ENCODE results near the gene L1TD1. TPM values are rescaled to one million over a fixed set of nuclear protein-coding genes. Genes with fewer than 3 reads are reported as not detected.

The L1TD1 gene
- total RNA-seq, 1 donor from 2014 or later, result 0.67 TPM

DNA sequence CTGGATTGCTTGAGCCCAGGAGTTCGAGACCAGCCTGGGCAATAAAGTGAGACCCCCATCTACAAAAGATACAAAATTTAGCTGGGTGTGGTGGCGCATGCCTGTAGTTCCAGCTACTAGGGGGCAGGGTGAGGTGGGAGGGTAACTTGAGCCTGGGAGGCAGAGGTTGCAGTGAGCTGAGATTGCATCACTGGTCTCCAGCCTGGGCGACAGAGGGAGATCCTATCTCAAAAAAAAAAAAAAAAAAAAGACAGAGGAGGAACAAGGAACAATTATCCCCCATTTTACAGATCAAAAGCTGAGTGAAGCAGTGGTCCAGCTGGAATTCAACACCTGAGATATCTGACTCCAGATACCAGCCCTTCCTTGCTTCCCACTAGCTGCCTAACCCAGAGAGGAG lies 34.8 kb downstream of the L1TD1 start:
- DNase-seq (no peak), ATAC-seq (no peak)
- Histone ChIP-seq H3K9me3 (no peaks in the 10 kb centered on the region), H3K27ac (no peak overlapping the region), H3K4me1 (no peaks in the 10 kb centered on the region), H3K4me3 (no peak overlapping the region), H3K27me3 (no peaks in the 10 kb centered on the region), H3K36me3 (no peaks in the 10 kb centered on the region)
- intact Hi-C loops (cut with DNase I), result no loop called here
- TF ChIP-seq CTCF (IDR thresholded peaks at IDR 0.05), result no peak

GRCh38 chr1:62229932-62230331 lies 35.3 kb downstream of the L1TD1 start:
- H3K27me3 ChIP-seq, result no peaks in the 10 kb centered on the region
- no peak overlapping the region for H3K4me3 ChIP-seq
- no peaks in the 10 kb centered on the region for H3K36me3 ChIP-seq
- no peaks in the 10 kb centered on the region for H3K9me3 ChIP-seq
- TF ChIP-seq CTCF (IDR thresholded peaks at IDR 0.05), result no peak
- intact Hi-C loops (cut with DNase I), result no loop called here
- ATAC-seq (no peak), DNase-seq (no peak)
- no peak overlapping the region for H3K27ac ChIP-seq
- H3K4me1 ChIP-seq, result no peaks in the 10 kb centered on the region

DNA sequence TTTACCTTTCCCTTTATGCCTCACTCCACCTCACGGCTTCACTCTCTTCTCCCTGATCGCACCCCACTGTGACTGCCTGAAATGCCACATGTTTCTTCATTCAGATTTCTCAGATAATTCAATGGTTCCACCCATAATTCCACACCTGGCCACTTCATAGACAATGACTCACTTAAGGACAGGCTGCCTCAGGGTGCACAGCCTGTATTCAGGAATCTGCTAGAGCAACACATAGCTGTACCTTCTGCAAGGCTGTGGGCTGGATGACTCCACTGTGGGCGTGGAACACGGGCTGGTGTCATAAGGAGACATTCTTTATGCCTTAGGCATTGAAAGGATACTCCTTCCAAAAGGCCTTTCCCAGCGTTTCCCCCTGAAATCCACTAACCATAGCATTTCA lies 36.1 kb downstream of the L1TD1 start:
- no peak for DNase-seq
- no peak overlapping the region for H3K4me3 ChIP-seq
- H3K9me3 ChIP-seq, result no peaks in the 10 kb centered on the region
- H3K36me3 ChIP-seq, result no peaks in the 10 kb centered on the region
- no peak overlapping the region for H3K27ac ChIP-seq
- intact Hi-C loops (cut with DNase I), result no loop called here
- peak; percentile 13 for ATAC-seq
- H3K4me1 ChIP-seq, result no peaks in the 10 kb centered on the region
- H3K27me3 ChIP-seq, result no peaks in the 10 kb centered on the region
- no peak for TF ChIP-seq CTCF (IDR thresholded peaks at IDR 0.05)

- no peak overlapping the region for H3K27ac ChIP-seq
- H3K9me3 ChIP-seq, result no peaks in the 10 kb centered on the region
- H3K36me3 ChIP-seq, result no peaks in the 10 kb centered on the region
- no peak overlapping the region for H3K4me3 ChIP-seq
- intact Hi-C loops (cut with DNase I), result no loop called here
- no peak for TF ChIP-seq CTCF (IDR thresholded peaks at IDR 0.05)
- DNase-seq, result no peak
- no peak for ATAC-seq
- H3K27me3 ChIP-seq, result no peaks in the 10 kb centered on the region
- H3K4me1 ChIP-seq, result no peaks in the 10 kb centered on the region
Observed at GRCh38 chr1:62232871-62233278, 38.2 kb downstream of the L1TD1 start.

- DNase-seq (no peak), ATAC-seq (no peak)
- no peak overlapping the region for H3K27ac ChIP-seq
- H3K4me1 ChIP-seq, result no peaks in the 10 kb centered on the region
- no peak overlapping the region for H3K4me3 ChIP-seq
- intact Hi-C loops (cut with DNase I), result no loop called here
- no peak for TF ChIP-seq CTCF (IDR thresholded peaks at IDR 0.05)
- H3K27me3 ChIP-seq, result no peaks in the 10 kb centered on the region
- H3K36me3 ChIP-seq, result no peaks in the 10 kb centered on the region
- no peaks in the 10 kb centered on the region for H3K9me3 ChIP-seq
Observed at GRCh38 chr1:62233926-62234450, 39.3 kb downstream of the L1TD1 start.

DNA sequence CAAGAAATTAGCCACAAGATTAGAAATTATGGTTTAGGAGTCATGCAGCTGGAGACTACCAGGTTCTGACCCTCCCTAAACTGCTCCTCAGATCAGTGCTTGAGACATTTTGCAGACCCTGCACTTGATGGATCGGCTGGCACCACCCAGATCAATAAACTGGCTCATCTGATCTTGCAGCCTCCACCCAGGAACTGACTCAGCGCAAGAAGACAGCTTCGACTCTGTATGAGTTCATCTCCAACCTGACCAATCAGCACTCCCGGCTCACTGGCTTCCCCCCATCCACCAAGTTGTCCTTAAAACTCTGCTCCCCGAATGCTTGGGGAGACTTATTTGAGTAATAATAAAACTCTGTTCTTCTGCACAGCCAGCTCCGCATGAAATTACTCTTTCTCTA lies 40.0 kb downstream of the L1TD1 start:
- DNase-seq (no peak), ATAC-seq (no peak)
- Histone ChIP-seq H3K36me3 (no peaks in the 10 kb centered on the region), H3K4me3 (no peak overlapping the region), H3K27ac (no peak overlapping the region), H3K4me1 (no peaks in the 10 kb centered on the region), H3K27me3 (no peaks in the 10 kb centered on the region), H3K9me3 (no peaks in the 10 kb centered on the region)
- intact Hi-C loops (cut with DNase I), result no loop called here
- TF ChIP-seq CTCF (IDR thresholded peaks at IDR 0.05), result no peak

Data from upper lobe of right lung (tissue), 1 donor.